GM23338 (cell line): ENCODE data around the gene KIF18B. TPM values are rescaled to one million over a fixed set of nuclear protein-coding genes. Genes with fewer than 3 reads are reported as not detected.

ENCODE experiments used
- ATAC-seq: fragments of 200-7000 bp; cut with Tn5 transposase; 3 replicates; pipeline ENCODE4 v1.9.1; 2020
- DNase-seq: peaks from one replicate; pipeline ENCODE4 v3.0.0-alpha.2; 2015; ENCODE audit warnings: low spot score
- H2AFZ ChIP-seq: fragments of 200-600 bp; sonication (generic); 2 replicates; pipeline ENCODE4 v1.8.0; 2016; ENCODE audit warnings: antibody characterized with exemption, mild to moderate bottlenecking, moderate library complexity
- H3F3A ChIP-seq: fragments of 200-600 bp; sonication (generic); replicated peaks from 2 replicates; pipeline ENCODE4 v1.8.0; 2017; ENCODE audit warnings: antibody characterized with exemption, mixed run types, low read depth
- H3K27ac ChIP-seq: fragments of 200-600 bp; sonication (generic); 2 replicates; pipeline ENCODE4 v1.6.1; 2016; ENCODE audit warnings: low read depth
- H3K27me3 ChIP-seq: fragments of 200-600 bp; sonication (generic); 2 replicates; pipeline ENCODE4 v1.8.0; 2016; ENCODE audit warnings: mild to moderate bottlenecking, mixed run types, moderate library complexity; ENCODE audit not compliant: insufficient read depth
- H3K36me3 ChIP-seq: fragments of 200-600 bp; sonication (generic); 2 replicates; pipeline ENCODE4 v1.8.0; 2016; ENCODE audit warnings: mild to moderate bottlenecking; ENCODE audit not compliant: insufficient read depth
- H3K4me1 ChIP-seq: fragments of 200-600 bp; sonication (generic); 2 replicates; pipeline ENCODE4 v1.8.0; 2016; ENCODE audit warnings: mild to moderate bottlenecking, moderate library complexity; ENCODE audit not compliant: insufficient read depth
- H3K4me2 ChIP-seq: fragments of 200-600 bp; sonication (generic); 2 replicates; pipeline ENCODE4 v1.7.1; 2017; ENCODE audit warnings: mixed run types
- H3K4me3 ChIP-seq: fragments of 200-600 bp; sonication (generic); 2 replicates; pipeline ENCODE4 v1.6.1; 2016; ENCODE audit warnings: mixed run types
- H3K79me2 ChIP-seq: fragments of 200-600 bp; sonication (generic); replicated peaks from 2 replicates; pipeline ENCODE4 v1.8.0; 2017; ENCODE audit warnings: mild to moderate bottlenecking; ENCODE audit not compliant: insufficient read depth
- H3K9me2 ChIP-seq: fragments of 200-600 bp; sonication (generic); 2 replicates; pipeline ENCODE4 v1.8.0; 2017; ENCODE audit not compliant: insufficient read depth
- H4K20me1 ChIP-seq: fragments of 200-600 bp; sonication (generic); replicated peaks from 2 replicates; pipeline ENCODE4 v1.8.0; 2017; ENCODE audit warnings: mild to moderate bottlenecking; ENCODE audit not compliant: insufficient read depth
- H3K27ac Mint-ChIP-seq: 2 replicates; pipeline ENCODE4 v1.8.0; 2020; ENCODE audit warnings: inconsistent platforms, mild to moderate bottlenecking, moderate library complexity, mixed read lengths
- H3K27me3 Mint-ChIP-seq: 3 replicates; pipeline ENCODE4 v1.8.0; 2022; ENCODE audit warnings: low read depth, mild to moderate bottlenecking, moderate library complexity, mixed read lengths, inconsistent platforms; ENCODE audit not compliant: insufficient read depth, poor library complexity
- H3K36me3 Mint-ChIP-seq: 3 replicates; pipeline ENCODE4 v1.8.0; 2021; ENCODE audit warnings: low read depth, mild to moderate bottlenecking, inconsistent platforms, moderate library complexity, mixed read lengths
- H3K4me1 Mint-ChIP-seq: 3 replicates; pipeline ENCODE4 v1.8.0; 2020; ENCODE audit warnings: mild to moderate bottlenecking, inconsistent platforms, mixed read lengths
- H3K4me3 Mint-ChIP-seq: 3 replicates; pipeline ENCODE4 v1.8.0; 2021; ENCODE audit warnings: moderate library complexity, mild to moderate bottlenecking, inconsistent platforms, mixed read lengths
- H3K9me3 Mint-ChIP-seq: 3 replicates; pipeline ENCODE4 v1.8.0; 2020; ENCODE audit warnings: moderate library complexity, mild to moderate bottlenecking, inconsistent platforms, mixed read lengths
- CREB1 ChIP-seq: fragments of 250-450 bp; sonication (Bioruptor Pico); IDR thresholded peaks from 2 replicates; pipeline ENCODE4 v1.5.0; 2020; ENCODE audit warnings: low read depth, mild to moderate bottlenecking, moderate library complexity
- EZH2 ChIP-seq: fragments of 200-600 bp; sonication (generic); IDR thresholded peaks from one replicate; pipeline ENCODE4 v1.8.0; 2017; ENCODE audit warnings: antibody characterized with exemption, mild to moderate bottlenecking, low read depth; ENCODE audit not compliant: unreplicated experiment
- EZH2phosphoT487 ChIP-seq: fragments of 200-600 bp; sonication (generic); IDR thresholded peaks from one replicate; pipeline ENCODE4 v1.8.1; 2018; ENCODE audit warnings: antibody characterized with exemption; ENCODE audit not compliant: unreplicated experiment
- JUNB ChIP-seq: IDR thresholded peaks from one replicate; pipeline ENCODE4 v1.6.1; 2016; ENCODE audit warnings: antibody characterized with exemption; ENCODE audit not compliant: unreplicated experiment
- NANOG ChIP-seq: IDR thresholded peaks from 2 replicates; pipeline ENCODE4 v1.6.1; 2016; ENCODE audit warnings: antibody characterized with exemption, borderline replicate concordance
- POLR2AphosphoS5 ChIP-seq: IDR thresholded peaks from 2 replicates; pipeline ENCODE4 v1.6.1; 2016; ENCODE audit warnings: antibody characterized with exemption, low read depth
- STAT1 ChIP-seq: IDR thresholded peaks from one replicate; pipeline ENCODE4 v1.6.1; 2016; ENCODE audit warnings: antibody characterized with exemption; ENCODE audit not compliant: unreplicated experiment
- ZNF114 ChIP-seq: fragments of 250-450 bp; sonication (Bioruptor Pico); IDR thresholded peaks from 2 replicates; pipeline ENCODE4 v1.5.0; 2020; ENCODE audit warnings: mild to moderate bottlenecking, moderate library complexity
- ZNF331 ChIP-seq: fragments of 250-450 bp; sonication (Bioruptor Pico); IDR thresholded peaks from 2 replicates; pipeline ENCODE4 v1.5.0; 2020; ENCODE audit warnings: low read depth, mild to moderate bottlenecking, moderate library complexity
- long read RNA-seq: library from polyadenylated mRNA; unstranded; transcript quantifications from one replicate; pipeline ENCODE4 v2.0.0, GENCODE V29; 2020; ENCODE audit not compliant: unreplicated experiment
- polyA plus RNA-seq: library from polyadenylated mRNA; unstranded; fragments of >200 nt; fragmentation: Nextera tagmentation; extraction: Ambion mirVana; gene quantifications from 2 replicates; pipeline ENCODE4 v1.2.1, GENCODE V29; 2016
- total RNA-seq: library from RNA; depleted of rRNA; stranded (reverse); fragments of >200 nt; shearing (Covaris generic); gene quantifications from 2 replicates; pipeline ENCODE4 v1.2.3, GENCODE V29; 2014; rRNA removed
- TF ChIP-seq, protein P1 (sequence below): IDR thresholded peaks from one replicate; pipeline ENCODE4 v1.6.1; 2018; ENCODE audit warnings: antibody characterized with exemption; ENCODE audit not compliant: unreplicated experiment
- TF ChIP-seq, protein P2 (sequence below), 2 experiments: fragments of 200-600 bp in 1 of 2; sonication (generic) in 1 of 2; conservative IDR thresholded peaks; 2 replicates each; pipeline versions ENCODE4 v1.5.1 to v1.6.1; 2016 to 2017; ENCODE audit warnings: antibody characterized with exemption in 2 of 2, low read depth in 2 of 2, mild to moderate bottlenecking in 2 of 2, moderate library complexity in 1 of 2
- TF ChIP-seq, protein P3 (sequence below): fragments of 250-450 bp; sonication (Bioruptor Pico); IDR thresholded peaks from 2 replicates; pipeline ENCODE4 v1.5.0; 2020; ENCODE audit warnings: mild to moderate bottlenecking, moderate library complexity
- TF ChIP-seq, protein P4 (sequence below): IDR thresholded peaks from 2 replicates; pipeline ENCODE4 v1.6.1; 2016; ENCODE audit warnings: antibody characterized with exemption

Gene KIF18B
- total RNA-seq (27.1 and 28.4 TPM in 2 replicates), polyA plus RNA-seq (13.5 and 14.1 TPM in 2 replicates)
- long read RNA-seq, partial matches to known transcripts = 1 of 12 reads
- long read RNA-seq, other reads (novel, unspliced or antisense) = 11 of 12 reads

DNA sequence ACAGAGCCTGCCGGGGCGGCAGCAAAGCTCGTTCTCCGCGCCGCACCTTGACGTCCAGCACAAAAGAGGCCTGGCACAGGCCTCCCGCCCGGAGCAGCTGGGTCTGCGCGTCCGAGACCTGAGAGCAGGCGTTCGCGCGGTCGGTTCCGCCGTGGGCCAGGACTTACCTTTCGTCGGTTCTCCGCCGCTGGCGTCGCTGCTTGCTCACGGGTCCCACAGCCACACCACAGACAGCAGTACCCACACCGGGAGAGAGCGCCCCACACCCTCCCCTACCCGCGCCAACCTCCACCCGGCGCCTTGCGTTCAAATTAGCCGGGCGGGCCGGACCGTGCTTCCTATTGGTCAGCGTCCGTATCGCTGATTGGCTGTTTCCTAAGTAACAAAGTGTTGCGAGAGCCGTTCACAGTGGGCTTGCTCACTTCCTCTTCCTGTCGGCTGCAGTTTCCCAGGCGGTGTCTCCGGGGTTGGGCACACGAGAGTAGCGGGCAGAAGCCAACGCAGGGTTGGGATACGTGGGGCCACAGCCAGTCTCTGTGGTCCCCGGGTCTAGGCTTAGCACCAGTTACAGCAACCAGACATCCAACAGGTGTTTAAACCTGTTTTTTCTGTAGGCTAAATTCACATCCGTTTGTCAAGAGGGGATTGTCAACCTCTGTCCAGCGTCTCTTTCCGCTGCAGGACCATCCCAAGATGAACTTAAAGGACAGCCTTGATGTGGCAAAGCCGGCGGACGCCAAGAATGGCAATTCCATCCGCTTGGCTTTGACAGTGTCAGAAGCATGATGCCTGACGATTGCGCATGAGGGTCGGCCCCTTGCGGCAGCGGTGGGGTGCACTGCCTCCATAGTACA, at the start of gene KIF18B:
TSS of gene KIF18B (minus strand) at position 313 of the 854 bp plus-strand sequence. CDS start 11,429 bp downstream, outside the sequence.
- Histone ChIP-seq H3F3A (no peaks in the 10 kb centered on the region), H3K9me2 (no peaks in the 10 kb centered on the region), H4K20me1 (peaks cover 26% of the 10 kb centered on the region), H3K27me3 (no peaks in the 10 kb centered on the region; the same call in 1 of the 2 replicates), H3K27ac (0 out of 2 replicates have a peak within 1 kb of the TSS, but pooled peaks have one; percentile 2), H3K79me2 (peaks cover 48% of the 10 kb centered on the region), H3K4me1 (peaks cover 11% of the 10 kb centered on the region), H3K36me3 (peaks cover 8% of the 10 kb centered on the region), H2AFZ (peak within 1 kb of the TSS; percentile 87), H3K4me3 (peak within 1 kb of the TSS; percentile 97), H3K4me2 (peak within 1 kb of the TSS; percentile 91)
- Mint-ChIP-seq H3K4me3 (peak within 1 kb of the TSS; percentile 97), H3K4me1 (peaks cover 6% of the 10 kb centered on the region), H3K27ac (peak within 1 kb of the TSS; percentile 89), H3K9me3 (no peaks in the 10 kb centered on the region), H3K36me3 (peaks cover 31% of the 10 kb centered on the region), H3K27me3 (peaks cover 5% of the 10 kb centered on the region)
- DNase-seq (peak; percentile 99), ATAC-seq (peak; percentile 96)
- peak; percentile 95 for TF ChIP-seq POLR2AphosphoS5
- no peak for TF ChIP-seq EZH2phosphoT487
- no peak for TF ChIP-seq EZH2
- no peak for TF ChIP-seq ZNF331 (CRISPR knock-in tag)
- TF ChIP-seq, protein P1, sequence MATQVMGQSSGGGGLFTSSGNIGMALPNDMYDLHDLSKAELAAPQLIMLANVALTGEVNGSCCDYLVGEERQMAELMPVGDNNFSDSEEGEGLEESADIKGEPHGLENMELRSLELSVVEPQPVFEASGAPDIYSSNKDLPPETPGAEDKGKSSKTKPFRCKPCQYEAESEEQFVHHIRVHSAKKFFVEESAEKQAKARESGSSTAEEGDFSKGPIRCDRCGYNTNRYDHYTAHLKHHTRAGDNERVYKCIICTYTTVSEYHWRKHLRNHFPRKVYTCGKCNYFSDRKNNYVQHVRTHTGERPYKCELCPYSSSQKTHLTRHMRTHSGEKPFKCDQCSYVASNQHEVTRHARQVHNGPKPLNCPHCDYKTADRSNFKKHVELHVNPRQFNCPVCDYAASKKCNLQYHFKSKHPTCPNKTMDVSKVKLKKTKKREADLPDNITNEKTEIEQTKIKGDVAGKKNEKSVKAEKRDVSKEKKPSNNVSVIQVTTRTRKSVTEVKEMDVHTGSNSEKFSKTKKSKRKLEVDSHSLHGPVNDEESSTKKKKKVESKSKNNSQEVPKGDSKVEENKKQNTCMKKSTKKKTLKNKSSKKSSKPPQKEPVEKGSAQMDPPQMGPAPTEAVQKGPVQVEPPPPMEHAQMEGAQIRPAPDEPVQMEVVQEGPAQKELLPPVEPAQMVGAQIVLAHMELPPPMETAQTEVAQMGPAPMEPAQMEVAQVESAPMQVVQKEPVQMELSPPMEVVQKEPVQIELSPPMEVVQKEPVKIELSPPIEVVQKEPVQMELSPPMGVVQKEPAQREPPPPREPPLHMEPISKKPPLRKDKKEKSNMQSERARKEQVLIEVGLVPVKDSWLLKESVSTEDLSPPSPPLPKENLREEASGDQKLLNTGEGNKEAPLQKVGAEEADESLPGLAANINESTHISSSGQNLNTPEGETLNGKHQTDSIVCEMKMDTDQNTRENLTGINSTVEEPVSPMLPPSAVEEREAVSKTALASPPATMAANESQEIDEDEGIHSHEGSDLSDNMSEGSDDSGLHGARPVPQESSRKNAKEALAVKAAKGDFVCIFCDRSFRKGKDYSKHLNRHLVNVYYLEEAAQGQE = peak; percentile 25
- TF ChIP-seq STAT1 = no peak
- TF ChIP-seq, protein P2, sequence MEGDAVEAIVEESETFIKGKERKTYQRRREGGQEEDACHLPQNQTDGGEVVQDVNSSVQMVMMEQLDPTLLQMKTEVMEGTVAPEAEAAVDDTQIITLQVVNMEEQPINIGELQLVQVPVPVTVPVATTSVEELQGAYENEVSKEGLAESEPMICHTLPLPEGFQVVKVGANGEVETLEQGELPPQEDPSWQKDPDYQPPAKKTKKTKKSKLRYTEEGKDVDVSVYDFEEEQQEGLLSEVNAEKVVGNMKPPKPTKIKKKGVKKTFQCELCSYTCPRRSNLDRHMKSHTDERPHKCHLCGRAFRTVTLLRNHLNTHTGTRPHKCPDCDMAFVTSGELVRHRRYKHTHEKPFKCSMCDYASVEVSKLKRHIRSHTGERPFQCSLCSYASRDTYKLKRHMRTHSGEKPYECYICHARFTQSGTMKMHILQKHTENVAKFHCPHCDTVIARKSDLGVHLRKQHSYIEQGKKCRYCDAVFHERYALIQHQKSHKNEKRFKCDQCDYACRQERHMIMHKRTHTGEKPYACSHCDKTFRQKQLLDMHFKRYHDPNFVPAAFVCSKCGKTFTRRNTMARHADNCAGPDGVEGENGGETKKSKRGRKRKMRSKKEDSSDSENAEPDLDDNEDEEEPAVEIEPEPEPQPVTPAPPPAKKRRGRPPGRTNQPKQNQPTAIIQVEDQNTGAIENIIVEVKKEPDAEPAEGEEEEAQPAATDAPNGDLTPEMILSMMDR (conservative IDR thresholded peaks at IDR 0.05; ENCODE audit: low read depth in 2 of 2) = 0 out of 4 replicates have a peak, but pooled peaks of 1 of the 2 experiments have one; percentile 13
- TF ChIP-seq, protein P3, sequence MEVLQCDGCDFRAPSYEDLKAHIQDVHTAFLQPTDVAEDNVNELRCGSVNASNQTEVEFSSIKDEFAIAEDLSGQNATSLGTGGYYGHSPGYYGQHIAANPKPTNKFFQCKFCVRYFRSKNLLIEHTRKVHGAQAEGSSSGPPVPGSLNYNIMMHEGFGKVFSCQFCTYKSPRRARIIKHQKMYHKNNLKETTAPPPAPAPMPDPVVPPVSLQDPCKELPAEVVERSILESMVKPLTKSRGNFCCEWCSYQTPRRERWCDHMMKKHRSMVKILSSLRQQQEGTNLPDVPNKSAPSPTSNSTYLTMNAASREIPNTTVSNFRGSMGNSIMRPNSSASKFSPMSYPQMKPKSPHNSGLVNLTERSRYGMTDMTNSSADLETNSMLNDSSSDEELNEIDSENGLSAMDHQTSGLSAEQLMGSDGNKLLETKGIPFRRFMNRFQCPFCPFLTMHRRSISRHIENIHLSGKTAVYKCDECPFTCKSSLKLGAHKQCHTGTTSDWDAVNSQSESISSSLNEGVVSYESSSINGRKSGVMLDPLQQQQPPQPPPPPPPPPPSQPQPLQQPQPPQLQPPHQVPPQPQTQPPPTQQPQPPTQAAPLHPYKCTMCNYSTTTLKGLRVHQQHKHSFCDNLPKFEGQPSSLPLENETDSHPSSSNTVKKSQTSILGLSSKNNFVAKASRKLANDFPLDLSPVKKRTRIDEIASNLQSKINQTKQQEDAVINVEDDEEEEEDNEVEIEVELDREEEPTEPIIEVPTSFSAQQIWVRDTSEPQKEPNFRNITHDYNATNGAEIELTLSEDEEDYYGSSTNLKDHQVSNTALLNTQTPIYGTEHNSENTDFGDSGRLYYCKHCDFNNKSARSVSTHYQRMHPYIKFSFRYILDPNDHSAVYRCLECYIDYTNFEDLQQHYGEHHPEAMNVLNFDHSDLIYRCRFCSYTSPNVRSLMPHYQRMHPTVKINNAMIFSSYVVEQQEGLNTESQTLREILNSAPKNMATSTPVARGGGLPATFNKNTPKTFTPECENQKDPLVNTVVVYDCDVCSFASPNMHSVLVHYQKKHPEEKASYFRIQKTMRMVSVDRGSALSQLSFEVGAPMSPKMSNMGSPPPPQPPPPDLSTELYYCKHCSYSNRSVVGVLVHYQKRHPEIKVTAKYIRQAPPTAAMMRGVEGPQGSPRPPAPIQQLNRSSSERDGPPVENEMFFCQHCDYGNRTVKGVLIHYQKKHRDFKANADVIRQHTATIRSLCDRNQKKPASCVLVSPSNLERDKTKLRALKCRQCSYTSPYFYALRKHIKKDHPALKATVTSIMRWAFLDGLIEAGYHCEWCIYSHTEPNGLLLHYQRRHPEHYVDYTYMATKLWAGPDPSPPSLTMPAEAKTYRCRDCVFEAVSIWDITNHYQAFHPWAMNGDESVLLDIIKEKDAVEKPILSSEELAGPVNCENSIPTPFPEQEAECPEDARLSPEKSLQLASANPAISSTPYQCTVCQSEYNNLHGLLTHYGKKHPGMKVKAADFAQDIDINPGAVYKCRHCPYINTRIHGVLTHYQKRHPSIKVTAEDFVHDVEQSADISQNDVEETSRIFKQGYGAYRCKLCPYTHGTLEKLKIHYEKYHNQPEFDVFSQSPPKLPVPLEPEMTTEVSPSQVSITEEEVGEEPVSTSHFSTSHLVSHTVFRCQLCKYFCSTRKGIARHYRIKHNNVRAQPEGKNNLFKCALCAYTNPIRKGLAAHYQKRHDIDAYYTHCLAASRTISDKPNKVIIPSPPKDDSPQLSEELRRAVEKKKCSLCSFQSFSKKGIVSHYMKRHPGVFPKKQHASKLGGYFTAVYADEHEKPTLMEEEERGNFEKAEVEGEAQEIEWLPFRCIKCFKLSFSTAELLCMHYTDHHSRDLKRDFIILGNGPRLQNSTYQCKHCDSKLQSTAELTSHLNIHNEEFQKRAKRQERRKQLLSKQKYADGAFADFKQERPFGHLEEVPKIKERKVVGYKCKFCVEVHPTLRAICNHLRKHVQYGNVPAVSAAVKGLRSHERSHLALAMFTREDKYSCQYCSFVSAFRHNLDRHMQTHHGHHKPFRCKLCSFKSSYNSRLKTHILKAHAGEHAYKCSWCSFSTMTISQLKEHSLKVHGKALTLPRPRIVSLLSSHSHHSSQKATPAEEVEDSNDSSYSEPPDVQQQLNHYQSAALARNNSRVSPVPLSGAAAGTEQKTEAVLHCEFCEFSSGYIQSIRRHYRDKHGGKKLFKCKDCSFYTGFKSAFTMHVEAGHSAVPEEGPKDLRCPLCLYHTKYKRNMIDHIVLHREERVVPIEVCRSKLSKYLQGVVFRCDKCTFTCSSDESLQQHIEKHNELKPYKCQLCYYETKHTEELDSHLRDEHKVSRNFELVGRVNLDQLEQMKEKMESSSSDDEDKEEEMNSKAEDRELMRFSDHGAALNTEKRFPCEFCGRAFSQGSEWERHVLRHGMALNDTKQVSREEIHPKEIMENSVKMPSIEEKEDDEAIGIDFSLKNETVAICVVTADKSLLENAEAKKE (CRISPR knock-in tag) = no peak
- TF ChIP-seq JUNB = no peak
- no peak for TF ChIP-seq CREB1 (CRISPR knock-in tag)
- no peak for TF ChIP-seq ZNF114 (CRISPR knock-in tag)
- no peak for TF ChIP-seq NANOG
- TF ChIP-seq, protein P4, sequence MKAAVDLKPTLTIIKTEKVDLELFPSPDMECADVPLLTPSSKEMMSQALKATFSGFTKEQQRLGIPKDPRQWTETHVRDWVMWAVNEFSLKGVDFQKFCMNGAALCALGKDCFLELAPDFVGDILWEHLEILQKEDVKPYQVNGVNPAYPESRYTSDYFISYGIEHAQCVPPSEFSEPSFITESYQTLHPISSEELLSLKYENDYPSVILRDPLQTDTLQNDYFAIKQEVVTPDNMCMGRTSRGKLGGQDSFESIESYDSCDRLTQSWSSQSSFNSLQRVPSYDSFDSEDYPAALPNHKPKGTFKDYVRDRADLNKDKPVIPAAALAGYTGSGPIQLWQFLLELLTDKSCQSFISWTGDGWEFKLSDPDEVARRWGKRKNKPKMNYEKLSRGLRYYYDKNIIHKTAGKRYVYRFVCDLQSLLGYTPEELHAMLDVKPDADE = peak; percentile 48; the same call in 1 of the 2 replicates
